IMR-90 (cell line): ENCODE data around the gene FCMR. TPM values are rescaled to one million over a fixed set of nuclear protein-coding genes. Genes with fewer than 3 reads are reported as not detected.
A peak's percentile ranks its signal among the peaks of the same experiment; 100 is the strongest.

ENCODE experiments used
- ATAC-seq: fragments of 200-7000 bp; cut with Tn5 transposase; 2 replicates; pipeline ENCODE4 v1.9.1; 2020; ENCODE audit warnings: low read depth, mild to moderate bottlenecking, moderate library complexity
- BruUV-seq: library from RNA; stranded (reverse); fragments of 400-500 nt; replicated peaks from 2 replicates; lab custom pipeline; 2021; lab: Mats Ljungman, UMichigan
- CTCF ChIA-PET: fragments of 300-600 bp; formaldehyde crosslinking; extraction: SDS; loops from one replicate; lab custom pipeline; 2021; ENCODE audit warnings: antibody characterized with exemption; lab: Yijun Ruan, JAX
- POLR2A ChIA-PET: fragments of 300-600 bp; sonication (Branson Sonifier 250); formaldehyde crosslinking; loops from one replicate; lab custom pipeline; 2022; ENCODE audit warnings: antibody characterized with exemption; ENCODE audit not compliant: unreplicated experiment; lab: Charles Lee
- DNase-seq: peaks from one replicate; pipeline ENCODE4 v3.0.0; 2013
- H2AFZ ChIP-seq: replicated peaks from 2 replicates; pipeline ENCODE3; 2013; ENCODE audit warnings: low read length, mild to moderate bottlenecking; ENCODE audit not compliant: poor library complexity
- H2AK5ac ChIP-seq: 2 replicates; pipeline ENCODE4 v1.6.1; 2013; ENCODE audit warnings: low read depth, low read length, inconsistent platforms
- H2AK9ac ChIP-seq: replicated peaks from 2 replicates; pipeline ENCODE3; 2013; ENCODE audit warnings: mild to moderate bottlenecking, low read depth, low read length, moderate library complexity; ENCODE audit not compliant: poor library complexity
- H2BK120ac ChIP-seq: 2 replicates; pipeline ENCODE4 v1.6.1; 2013; ENCODE audit warnings: low read depth, low read length, inconsistent platforms
- H2BK15ac ChIP-seq: 3 replicates; pipeline ENCODE4 v1.6.1; 2013; ENCODE audit warnings: low read depth, low read length, inconsistent platforms
- H2BK20ac ChIP-seq: 2 replicates; pipeline ENCODE4 v1.6.1; 2013; ENCODE audit warnings: low read depth, mild to moderate bottlenecking, inconsistent platforms, low read length, moderate library complexity
- H2BK5ac ChIP-seq: 2 replicates; pipeline ENCODE4 v1.6.1; 2013; ENCODE audit warnings: mild to moderate bottlenecking, low read depth, low read length, inconsistent platforms; ENCODE audit not compliant: poor library complexity, severe bottlenecking
- H3K14ac ChIP-seq: replicated peaks from 2 replicates; pipeline ENCODE4 v1.6.1; 2013; ENCODE audit warnings: low read depth, low read length, inconsistent platforms
- H3K18ac ChIP-seq: 2 replicates; pipeline ENCODE4 v1.6.1; 2013; ENCODE audit warnings: low read depth, low read length, control low read depth
- H3K23ac ChIP-seq: 2 replicates; pipeline ENCODE4 v1.6.1; 2013; ENCODE audit warnings: low read depth, low read length, inconsistent platforms
- H3K27ac ChIP-seq: 2 replicates; pipeline ENCODE4 v1.5.1; 2013; ENCODE audit warnings: mild to moderate bottlenecking, control low read depth, low read length; ENCODE audit not compliant: insufficient read depth
- H3K27me3 ChIP-seq: 2 replicates; pipeline ENCODE4 v1.6.1; 2013; ENCODE audit warnings: low read length; ENCODE audit not compliant: control insufficient read depth, insufficient read depth
- H3K36me3 ChIP-seq: 2 replicates; pipeline ENCODE4 v1.6.1; 2013; ENCODE audit warnings: low read length, mixed read lengths; ENCODE audit not compliant: control insufficient read depth, insufficient read depth
- H3K4ac ChIP-seq: 2 replicates; pipeline ENCODE4 v1.6.1; 2013; ENCODE audit warnings: low read depth, low read length, inconsistent platforms
- H3K4me1 ChIP-seq: 2 replicates; pipeline ENCODE4 v1.6.1; 2013; ENCODE audit warnings: low read length, mixed read lengths; ENCODE audit not compliant: control insufficient read depth, insufficient read depth
- H3K4me2 ChIP-seq: 2 replicates; pipeline ENCODE4 v1.6.1; 2013; ENCODE audit warnings: low read depth, mild to moderate bottlenecking, control low read depth, low read length, moderate library complexity
- H3K4me3 ChIP-seq: 2 replicates; pipeline ENCODE4 v1.5.1; 2013; ENCODE audit warnings: low read depth, mild to moderate bottlenecking, control low read depth, low read length, moderate library complexity; ENCODE audit not compliant: insufficient read depth
- H3K56ac ChIP-seq: 2 replicates; pipeline ENCODE4 v1.6.1; 2013; ENCODE audit warnings: low read length, inconsistent platforms; ENCODE audit not compliant: insufficient read depth; ENCODE audit errors: extremely low read depth
- H3K79me1 ChIP-seq, 2 experiments: 2 replicates each; pipeline ENCODE4 v1.6.1; 2013; ENCODE audit warnings: low read length in 2 of 2, inconsistent platforms in 1 of 2, low read depth in 1 of 2
- H3K9ac ChIP-seq: 2 replicates; pipeline ENCODE4 v1.6.1; 2013; ENCODE audit warnings: low read depth, low read length, control low read depth
- H3K9me1 ChIP-seq: 2 replicates; pipeline ENCODE4 v1.6.1; 2013; ENCODE audit warnings: low read length, inconsistent platforms; ENCODE audit not compliant: insufficient read depth
- H3K9me3 ChIP-seq: 2 replicates; pipeline ENCODE4 v1.6.1; 2013; ENCODE audit warnings: low read length; ENCODE audit not compliant: control insufficient read depth, insufficient read depth
- H4K20me1 ChIP-seq: 2 replicates; pipeline ENCODE4 v1.6.1; 2013; ENCODE audit warnings: low read length, inconsistent platforms; ENCODE audit not compliant: insufficient read depth
- H4K5ac ChIP-seq: 2 replicates; pipeline ENCODE4 v1.6.1; 2013; ENCODE audit warnings: mild to moderate bottlenecking, low read depth, low read length, control low read depth
- H4K8ac ChIP-seq, 2 experiments: 2 replicates each; pipeline ENCODE4 v1.6.1; 2013; ENCODE audit warnings: low read depth in 2 of 2, low read length in 2 of 2, control low read depth in 1 of 2, inconsistent platforms in 1 of 2
- H4K91ac ChIP-seq: 2 replicates; pipeline ENCODE4 v1.6.1; 2013; ENCODE audit warnings: low read depth, low read length, inconsistent platforms; ENCODE audit not compliant: insufficient read depth
- BHLHE40 ChIP-seq: fragments of 150-350 bp; IDR thresholded peaks from 2 replicates; pipeline ENCODE4 v1.6.1; 2016; ENCODE audit warnings: mild to moderate bottlenecking, low read depth, low read length
- CEBPB ChIP-seq: IDR thresholded peaks from 2 replicates; pipeline ENCODE4 v1.6.1; 2012; ENCODE audit warnings: low read depth, low read length, improper control_type of control experiment
- CHD1 ChIP-seq: IDR thresholded peaks from 2 replicates; pipeline ENCODE4 v1.6.1; 2012; ENCODE audit warnings: low read depth, low read length, improper control_type of control experiment
- FOS ChIP-seq: fragments of 150-350 bp; IDR thresholded peaks from 2 replicates; pipeline ENCODE4 v1.6.1; 2016; ENCODE audit warnings: low read depth, low read length
- MAFK ChIP-seq: IDR thresholded peaks from 2 replicates; pipeline ENCODE4 v1.6.1; 2012; ENCODE audit warnings: low read depth, low read length, improper control_type of control experiment
- MAZ ChIP-seq: IDR thresholded peaks from 2 replicates; pipeline ENCODE4 v1.6.1; 2012; ENCODE audit warnings: low read depth, mild to moderate bottlenecking, low read length, improper control_type of control experiment, moderate library complexity, borderline replicate concordance
- MXI1 ChIP-seq: IDR thresholded peaks from 2 replicates; pipeline ENCODE4 v1.6.1; 2012; ENCODE audit warnings: low read depth, mild to moderate bottlenecking, low read length, moderate library complexity, borderline replicate concordance
- NFE2L2 ChIP-seq: fragments of 150-350 bp; IDR thresholded peaks from 2 replicates; pipeline ENCODE4 v1.6.1; 2016; ENCODE audit warnings: low read depth, mild to moderate bottlenecking, low read length
- POLR2A ChIP-seq: IDR thresholded peaks from 2 replicates; pipeline ENCODE4 v1.6.1; 2012; ENCODE audit warnings: mild to moderate bottlenecking, low read depth, low read length
- RCOR1 ChIP-seq: IDR thresholded peaks from 2 replicates; pipeline ENCODE4 v1.6.1; 2012; ENCODE audit warnings: mild to moderate bottlenecking, low read length, improper control_type of control experiment; ENCODE audit not compliant: insufficient replicate concordance
- RFX5 ChIP-seq: IDR thresholded peaks from 2 replicates; pipeline ENCODE4 v1.8.0; 2012; ENCODE audit warnings: low read depth, mild to moderate bottlenecking, low read length, moderate library complexity
- SMC3 ChIP-seq: fragments of 150-350 bp; IDR thresholded peaks from 2 replicates; pipeline ENCODE4 v1.6.1; 2016; ENCODE audit warnings: low read depth, mild to moderate bottlenecking, antibody characterized with exemption, low read length, moderate library complexity
- WGBS, 2 experiments: methylation state at CpG; one replicate each; pipeline versions ENCODE4 v1.1.5 to v1.1.7; 2013; ENCODE audit warnings: missing lambda C conversion rate in 2 of 2; ENCODE audit not compliant: insufficient read length in 1 of 2; ENCODE audit errors: extremely low coverage in 2 of 2; 5-methylcytosine and 5-hydroxymethylcytosine counted together
- dilution Hi-C: fragments of 300-500 bp; cut with HindIII; formaldehyde crosslinking; loops from one replicate; pipeline ENCODE4 v1.14.3; 2018; ENCODE audit warnings: low sequenced_read_pairs; ENCODE audit not compliant: unreplicated experiment
- in situ Hi-C: fragments of 300-500 bp; cut with MboI; formaldehyde crosslinking; loops from 3 replicates; pipeline ENCODE4 v1.14.3; 2019; ENCODE audit warnings: low sequenced_read_pairs, inconsistent platforms, mixed read lengths
- intact Hi-C: fragments of 100-400 bp; cut with micrococcal nuclease; formaldehyde crosslinking; loops from 2 replicates; pipeline ENCODE4 v1.10.0; 2022
- polyA plus RNA-seq, 3 experiments: library from polyadenylated mRNA; depleted of rRNA; stranded (reverse); fragments of >200 nt; gene quantifications; 2 replicates each; pipeline ENCODE4 v1.2.3, GENCODE V29; 2012; ENCODE audit warnings: low replicate concordance in 1 of 3
- total RNA-seq: library from RNA; depleted of rRNA; stranded (reverse); fragments of >200 nt; gene quantifications from 2 replicates; pipeline ENCODE4 v1.2.3, GENCODE V29; 2012
- TF ChIP-seq, protein P1 (sequence below): conservative IDR thresholded peaks from 2 replicates; pipeline ENCODE4 v1.5.1; 2012; ENCODE audit warnings: mild to moderate bottlenecking, low read depth, low read length, improper control_type of control experiment
- TF ChIP-seq, protein P2 (sequence below): fragments of 150-350 bp; IDR thresholded peaks from 2 replicates; pipeline ENCODE4 v1.6.1; 2016; ENCODE audit warnings: low read depth, mild to moderate bottlenecking, low read length, moderate library complexity, borderline replicate concordance
- TF ChIP-seq, protein P3 (sequence below): fragments of 150-350 bp; IDR thresholded peaks from 2 replicates; pipeline ENCODE4 v1.6.1; 2017; ENCODE audit warnings: mild to moderate bottlenecking, antibody characterized with exemption, low read length, low read depth

The FCMR gene
- total and polyA plus RNA-seq, 2 of the 4 experiments (the other 2 are of a cell fraction) = 0.09 TPM; not detected in 1

DNA sequence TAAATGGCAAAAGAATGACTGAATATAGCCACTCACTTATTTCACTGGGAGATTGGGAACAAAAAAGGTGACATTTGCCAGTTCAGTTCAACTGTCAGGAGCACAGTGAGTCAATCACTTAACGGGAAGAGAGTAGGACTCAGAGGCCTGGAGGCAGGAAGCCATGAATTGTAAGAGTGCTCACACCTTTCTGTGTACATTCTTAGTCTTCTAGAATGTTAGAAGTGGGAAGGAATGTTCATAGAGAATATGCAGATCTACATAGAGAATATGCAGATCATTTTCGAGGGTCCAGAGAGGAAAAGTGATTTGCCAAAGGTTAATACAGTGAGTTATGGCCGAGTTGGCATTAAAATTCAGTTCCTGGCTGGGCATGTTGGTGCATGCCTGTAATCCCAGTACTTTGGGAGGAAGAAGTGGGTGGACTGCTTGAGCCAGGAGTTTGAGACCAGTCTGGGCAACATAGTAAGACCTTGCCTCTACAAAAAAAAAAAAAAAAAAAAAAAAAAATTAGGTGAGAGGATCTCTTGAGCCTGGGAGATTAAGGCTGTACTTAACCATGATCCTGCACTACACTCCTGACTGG lies 48.0 kb downstream of the FCMR start:
- no peak overlapping the region; the same call in 1 of the 2 replicates for H2BK20ac ChIP-seq
- in situ Hi-C loops = no loop called here
- H3K56ac ChIP-seq = no peak overlapping the region
- H3K79me1 ChIP-seq = no peaks in the 10 kb centered on the region
- H2AK9ac ChIP-seq = no peak overlapping the region
- H2AFZ ChIP-seq = no peak overlapping the region
- no peak overlapping the region for H3K4me3 ChIP-seq
- H3K9me1 ChIP-seq = no peaks in the 10 kb centered on the region
- H3K9me3 ChIP-seq = peaks cover 7% of the 10 kb centered on the region
- no peak for DNase-seq
- POLR2A ChIA-PET = no interaction called here
- peak overlapping the region; percentile 61; the same call in 1 of the 2 replicates for H2BK120ac ChIP-seq
- no peak overlapping the region for H3K27ac ChIP-seq
- no peak overlapping the region for H3K4me2 ChIP-seq
- CTCF ChIA-PET = interaction anchor here (0.6 to 1.6 kb wide), 2 partner anchors 39 to 104 kb away, joined by 3 to 4 read pairs; no protein-coding TSS in a partner anchor
- no peak overlapping the region for H3K14ac ChIP-seq
- no peak overlapping the region for H2BK15ac ChIP-seq
- WGBS, 2 experiments = 67% methylated on average over 1 of the region's 3 CpGs; no CpG with 5 or more reads in 1 of the 2 experiments
- no TSS peak for BruUV-seq
- peak overlapping the region; percentile 61; the same call in 1 of the 2 replicates for H4K5ac ChIP-seq
- 0 out of 2 replicates have a peak overlapping the region, but pooled peaks have one; percentile 33 for H3K4ac ChIP-seq
- 0 out of 2 replicates have a peak, but pooled peaks cover 2% of the 10 kb centered on the region for H3K27me3 ChIP-seq
- dilution Hi-C loops = no loop called here
- H2AK5ac ChIP-seq = no peak overlapping the region
- H4K91ac ChIP-seq = no peak overlapping the region
- ATAC-seq = no peak; the same call in 1 of the 2 replicates
- peak overlapping the region in 1 of 2 experiments; percentile 24; a peak in 2 of 4 replicates for H4K8ac ChIP-seq
- no peaks in the 10 kb centered on the region for H3K36me3 ChIP-seq
- H2BK5ac ChIP-seq = peak overlapping the region; percentile 72
- no peak overlapping the region for H3K9ac ChIP-seq
- H4K20me1 ChIP-seq = no peaks in the 10 kb centered on the region
- H3K23ac ChIP-seq = no peak overlapping the region
- H3K18ac ChIP-seq = peak overlapping the region; percentile 78; the same call in 1 of the 2 replicates
- no peaks in the 10 kb centered on the region for H3K4me1 ChIP-seq
- intact Hi-C loops = no loop called here
- TF ChIP-seq MXI1 (no peak), BHLHE40 (no peak), MAFK (no peak), NFE2L2 (no peak), MAZ (no peak), RFX5 (no peak), CHD1 (no peak), CEBPB (no peak), FOS (no peak), SMC3 (no peak), POLR2A (no peak), RCOR1 (no peak)
- TF ChIP-seq, protein P1, sequence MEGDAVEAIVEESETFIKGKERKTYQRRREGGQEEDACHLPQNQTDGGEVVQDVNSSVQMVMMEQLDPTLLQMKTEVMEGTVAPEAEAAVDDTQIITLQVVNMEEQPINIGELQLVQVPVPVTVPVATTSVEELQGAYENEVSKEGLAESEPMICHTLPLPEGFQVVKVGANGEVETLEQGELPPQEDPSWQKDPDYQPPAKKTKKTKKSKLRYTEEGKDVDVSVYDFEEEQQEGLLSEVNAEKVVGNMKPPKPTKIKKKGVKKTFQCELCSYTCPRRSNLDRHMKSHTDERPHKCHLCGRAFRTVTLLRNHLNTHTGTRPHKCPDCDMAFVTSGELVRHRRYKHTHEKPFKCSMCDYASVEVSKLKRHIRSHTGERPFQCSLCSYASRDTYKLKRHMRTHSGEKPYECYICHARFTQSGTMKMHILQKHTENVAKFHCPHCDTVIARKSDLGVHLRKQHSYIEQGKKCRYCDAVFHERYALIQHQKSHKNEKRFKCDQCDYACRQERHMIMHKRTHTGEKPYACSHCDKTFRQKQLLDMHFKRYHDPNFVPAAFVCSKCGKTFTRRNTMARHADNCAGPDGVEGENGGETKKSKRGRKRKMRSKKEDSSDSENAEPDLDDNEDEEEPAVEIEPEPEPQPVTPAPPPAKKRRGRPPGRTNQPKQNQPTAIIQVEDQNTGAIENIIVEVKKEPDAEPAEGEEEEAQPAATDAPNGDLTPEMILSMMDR = no peak
- TF ChIP-seq, protein P2, sequence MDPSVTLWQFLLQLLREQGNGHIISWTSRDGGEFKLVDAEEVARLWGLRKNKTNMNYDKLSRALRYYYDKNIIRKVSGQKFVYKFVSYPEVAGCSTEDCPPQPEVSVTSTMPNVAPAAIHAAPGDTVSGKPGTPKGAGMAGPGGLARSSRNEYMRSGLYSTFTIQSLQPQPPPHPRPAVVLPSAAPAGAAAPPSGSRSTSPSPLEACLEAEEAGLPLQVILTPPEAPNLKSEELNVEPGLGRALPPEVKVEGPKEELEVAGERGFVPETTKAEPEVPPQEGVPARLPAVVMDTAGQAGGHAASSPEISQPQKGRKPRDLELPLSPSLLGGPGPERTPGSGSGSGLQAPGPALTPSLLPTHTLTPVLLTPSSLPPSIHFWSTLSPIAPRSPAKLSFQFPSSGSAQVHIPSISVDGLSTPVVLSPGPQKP = no peak
- TF ChIP-seq, protein P3, sequence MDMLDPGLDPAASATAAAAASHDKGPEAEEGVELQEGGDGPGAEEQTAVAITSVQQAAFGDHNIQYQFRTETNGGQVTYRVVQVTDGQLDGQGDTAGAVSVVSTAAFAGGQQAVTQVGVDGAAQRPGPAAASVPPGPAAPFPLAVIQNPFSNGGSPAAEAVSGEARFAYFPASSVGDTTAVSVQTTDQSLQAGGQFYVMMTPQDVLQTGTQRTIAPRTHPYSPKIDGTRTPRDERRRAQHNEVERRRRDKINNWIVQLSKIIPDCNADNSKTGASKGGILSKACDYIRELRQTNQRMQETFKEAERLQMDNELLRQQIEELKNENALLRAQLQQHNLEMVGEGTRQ = no peak
